NCI-H128 (cell line): Measurements from ENCODE around the gene FATE1.

Experiments used
- DNase-seq: peaks from one replicate; lab custom pipeline; 2025; ENCODE audit not compliant: unreplicated experiment; lab: John Stamatoyannopoulos, UW

The FATE1 gene

DNA sequence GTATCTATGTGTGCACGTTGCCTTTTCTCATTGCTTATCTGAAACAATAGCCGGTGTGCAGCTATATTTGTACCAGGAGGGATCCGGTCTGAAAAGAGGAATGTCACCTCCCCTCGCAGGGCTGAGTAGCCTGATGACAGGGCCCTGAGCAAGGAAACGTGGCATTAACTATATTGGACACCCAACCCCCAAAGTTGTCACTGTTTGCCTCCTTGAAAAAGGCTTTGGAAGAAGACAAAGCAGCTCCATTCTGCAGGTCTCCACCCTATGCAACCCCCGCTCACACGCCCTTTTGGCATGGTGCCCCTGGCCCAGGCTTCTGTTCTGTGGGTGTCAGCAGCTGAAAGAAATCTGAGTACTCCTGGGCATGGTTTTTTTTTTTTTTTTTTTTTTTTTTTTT is 12.3 kb upstream of the FATE1 start:
- DNase-seq, result no peak

- no peak for DNase-seq
Observed at GRCh38 chrX:151704041-151704663, 11.7 kb upstream of the FATE1 start.

DNA sequence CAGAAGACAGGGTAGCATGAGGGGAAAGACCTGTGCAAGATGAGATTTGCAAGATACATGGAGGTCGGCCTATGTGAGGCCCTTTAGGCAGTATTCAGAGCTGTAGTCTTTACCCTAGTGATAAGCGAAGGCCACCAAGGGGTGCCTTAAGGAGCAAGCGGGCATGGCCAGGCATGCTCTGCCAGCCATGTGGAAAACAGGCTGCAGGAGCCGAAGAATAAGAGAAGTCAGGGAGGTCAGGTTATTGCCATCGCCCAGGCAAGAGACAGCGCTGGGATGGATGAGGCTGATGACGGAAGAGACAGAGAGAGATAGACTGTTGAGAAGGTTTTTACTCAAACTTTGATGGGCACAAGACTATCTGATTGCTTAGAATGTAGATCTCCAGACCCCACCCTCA is 7.0 kb upstream of the FATE1 start:
- no peak for DNase-seq

GRCh38 chrX:151710457-151710856 is 5.4 kb upstream of the FATE1 start:
- no peak for DNase-seq

DNA sequence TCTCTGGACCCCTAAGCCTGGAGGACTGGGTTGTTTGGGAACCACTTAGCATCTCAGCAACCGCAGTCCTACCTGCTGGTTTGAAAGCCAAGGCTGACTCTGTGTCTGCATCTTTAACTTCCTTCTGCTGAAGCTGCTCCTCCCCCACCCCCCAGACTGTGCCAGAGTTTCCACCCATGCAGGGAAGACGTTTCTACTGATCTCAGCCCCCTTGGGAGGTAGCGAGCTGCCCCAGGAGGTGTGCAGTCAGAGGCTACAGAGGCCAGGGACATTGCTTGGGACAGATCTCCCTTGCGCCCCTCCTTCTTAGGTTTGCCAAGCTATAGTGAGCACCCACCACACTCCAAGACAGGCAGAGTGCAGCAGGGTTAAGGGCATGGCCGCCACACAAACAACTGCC is 4.7 kb upstream of the FATE1 start:
- DNase-seq, result no peak

- DNase-seq, result no peak
Observed at GRCh38 chrX:151711787-151712186, 4.0 kb upstream of the FATE1 start.

DNA sequence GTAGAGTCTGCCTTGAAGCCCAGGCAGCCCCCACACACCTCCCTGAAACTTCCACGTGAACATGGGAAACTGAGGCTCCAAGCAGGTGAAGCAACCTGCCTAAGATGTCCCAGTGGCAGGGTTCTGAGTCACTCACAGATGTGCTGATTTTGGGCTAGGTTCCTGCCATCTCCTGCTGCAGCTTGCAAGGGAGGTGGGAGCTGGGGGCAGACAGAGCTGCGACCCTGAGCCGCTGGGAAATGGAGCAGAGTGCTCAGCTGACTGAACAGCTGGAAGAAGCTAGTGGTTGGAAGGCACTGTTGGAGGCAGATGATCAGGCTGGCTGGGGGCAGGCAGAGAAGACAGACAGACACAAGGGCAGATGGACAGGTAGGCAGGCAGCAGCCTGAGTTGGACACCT is 3.6 kb upstream of the FATE1 start:
- DNase-seq, result no peak

DNA sequence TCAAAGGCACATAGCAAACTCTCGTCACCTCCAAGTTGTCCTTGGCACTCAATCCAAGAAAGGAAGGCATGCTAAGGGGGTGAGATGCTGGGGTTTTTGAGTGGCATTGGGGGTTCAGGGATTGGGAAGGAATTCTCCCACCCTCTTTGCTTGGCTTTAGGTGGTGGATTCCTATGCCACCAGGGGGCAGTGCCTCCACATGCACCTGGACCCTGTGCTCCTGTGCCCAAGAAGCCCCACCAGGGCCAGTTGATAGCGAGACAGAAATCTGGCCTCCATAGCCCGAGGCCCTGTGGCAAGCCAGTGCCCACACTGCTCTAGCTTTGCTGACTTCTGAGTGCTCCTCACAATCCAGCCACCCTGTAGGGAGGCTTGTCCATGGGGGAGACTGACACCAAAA is 2.0 kb upstream of the FATE1 start:
- no peak for DNase-seq

- DNase-seq, result no peak
Observed at GRCh38 chrX:151714362-151714761, 1.5 kb upstream of the FATE1 start.

DNA sequence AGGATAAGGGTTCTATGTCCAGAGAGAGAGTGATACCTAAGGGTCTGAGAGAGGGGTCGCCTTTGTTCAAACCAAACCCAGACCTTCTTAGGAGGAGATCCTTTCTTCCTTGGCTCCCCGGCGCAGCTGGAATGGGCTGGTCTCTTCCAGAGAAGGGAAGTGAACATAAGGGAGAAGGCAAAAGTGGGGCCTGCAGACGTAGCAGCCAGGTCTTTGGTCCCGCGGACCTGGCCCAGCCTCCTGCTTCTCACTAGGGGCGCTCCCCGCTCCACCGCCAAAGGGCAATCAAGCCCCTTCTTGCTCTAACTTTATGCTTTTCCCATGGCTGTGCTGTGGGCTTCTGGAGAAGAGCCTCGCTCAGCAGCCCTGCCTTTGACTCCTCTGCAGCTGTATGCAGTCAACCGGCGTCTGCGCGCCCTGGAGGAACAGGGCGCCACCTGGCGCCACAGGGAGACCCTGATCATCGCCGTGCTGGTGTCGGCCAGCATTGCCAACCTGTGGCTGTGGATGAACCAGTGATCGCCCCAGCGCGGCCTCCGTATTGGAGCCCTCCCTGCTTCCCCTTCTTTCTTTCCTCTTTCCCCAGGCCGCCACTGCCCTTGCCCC is 6.5 kb downstream of the FATE1 start:
- DNase-seq, result no peak

DNA sequence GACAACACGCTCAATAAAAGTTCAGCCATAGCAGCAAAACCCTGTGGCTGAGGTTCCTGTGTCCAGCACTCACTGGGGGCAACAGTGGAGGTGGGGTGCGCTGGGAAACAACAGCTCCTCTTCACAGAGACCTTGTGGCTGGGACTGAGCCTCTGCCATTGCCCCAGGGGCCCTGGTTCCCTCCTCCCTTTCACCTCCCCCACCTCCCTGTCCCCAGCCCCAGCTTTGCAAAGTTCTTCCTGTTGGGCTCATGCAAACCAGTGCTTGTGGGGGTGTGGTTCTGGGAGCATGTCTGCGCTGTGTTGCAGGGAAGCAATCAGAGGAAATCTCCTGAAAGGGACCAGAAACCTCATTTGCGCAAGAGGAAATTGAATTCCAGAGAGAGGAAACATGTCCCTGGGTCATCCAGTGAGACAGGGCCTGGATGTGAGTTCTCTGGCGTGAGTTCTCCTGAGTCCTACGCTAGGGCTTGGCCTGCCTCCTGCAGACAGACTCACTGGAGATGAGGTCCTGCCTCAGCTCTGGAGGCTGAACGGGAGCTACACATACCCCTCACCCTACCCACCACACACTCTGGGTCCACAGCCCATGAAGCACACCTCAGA is 7.4 kb downstream of the FATE1 start:
- DNase-seq, result no peak

DNA sequence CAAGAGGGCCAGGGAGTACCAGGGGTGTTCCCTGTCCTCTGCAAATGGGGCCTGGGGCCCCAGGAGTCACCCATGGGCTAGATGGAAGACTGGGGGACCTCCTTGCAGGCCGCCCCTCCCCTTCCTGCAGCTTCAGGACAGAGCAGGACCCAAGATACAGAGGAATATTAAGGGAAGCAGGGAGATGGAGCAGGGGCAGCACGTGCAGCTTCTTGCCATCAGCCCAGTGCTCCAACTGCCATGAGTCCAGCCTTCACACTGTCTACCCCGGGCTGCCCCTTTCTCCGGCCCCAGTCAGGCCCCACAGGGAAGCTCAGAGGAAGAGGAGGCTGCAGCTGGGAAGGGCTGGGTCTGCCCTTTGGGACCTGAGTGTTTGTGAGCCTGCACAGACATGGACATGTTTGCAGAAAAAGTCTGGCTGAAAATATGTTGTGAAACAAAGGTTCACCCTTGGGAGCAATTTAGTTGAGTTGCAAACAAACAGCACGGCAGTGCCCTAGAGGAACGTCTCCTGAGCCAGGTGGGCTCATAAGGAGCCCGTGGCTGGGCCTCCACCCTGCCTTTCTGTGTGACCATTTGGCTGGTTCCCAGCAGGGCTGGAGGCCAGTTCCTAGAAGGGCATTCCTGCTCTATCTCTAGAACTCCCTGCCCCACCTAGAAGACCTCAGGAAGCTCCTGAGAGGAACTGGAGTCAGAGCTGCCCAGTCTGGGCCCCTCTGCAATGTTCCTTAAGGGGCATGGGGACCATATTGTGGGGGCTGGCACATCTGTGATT is 8.9 kb downstream of the FATE1 start:
- DNase-seq, result no peak

GRCh38 chrX:151725338-151725614 is 9.4 kb downstream of the FATE1 start:
- DNase-seq, result no peak

- DNase-seq, result no peak
Observed at GRCh38 chrX:151726751-151727150, 10.9 kb downstream of the FATE1 start.

GRCh38 chrX:151727346-151727745 is 11.5 kb downstream of the FATE1 start:
- no peak for DNase-seq

GRCh38 chrX:151729056-151729725 is 13.4 kb downstream of the FATE1 start:
- DNase-seq, result no peak

- no peak for DNase-seq
Observed at GRCh38 chrX:151734446-151734845, 18.6 kb downstream of the FATE1 start, which contains the start of gene CNGA2. Gene CNGA2 (plus strand): TSS chrX:151734746. CDS start chrX:151738484, 3,738 bp downstream.

- no peak for DNase-seq
Observed at GRCh38 chrX:151735219-151735618, 19.4 kb downstream of the FATE1 start.

DNA sequence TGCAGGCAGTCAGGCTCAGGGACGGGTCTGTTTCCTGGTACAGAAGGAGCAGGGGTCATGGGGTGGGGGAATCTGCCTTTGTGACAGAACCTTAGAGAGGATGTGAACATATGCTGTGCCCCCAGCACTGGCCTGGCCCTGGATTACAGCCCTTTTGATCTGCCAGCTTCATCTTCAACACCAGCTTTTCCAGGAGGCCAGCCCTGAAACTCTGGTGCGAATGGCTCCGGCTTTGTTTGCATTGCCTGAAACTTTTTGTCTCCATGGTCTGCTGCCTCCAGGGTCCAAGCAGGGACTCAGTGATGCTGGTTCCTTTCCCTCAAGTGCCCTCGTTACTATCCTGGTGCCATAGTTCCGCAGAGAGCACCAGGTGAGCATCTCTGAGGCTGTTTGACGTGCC is 20.9 kb downstream of the FATE1 start:
- no peak for DNase-seq

GRCh38 chrX:151737494-151737893 is 21.7 kb downstream of the FATE1 start:
- no peak for DNase-seq

- no peak for DNase-seq
Observed at GRCh38 chrX:151738751-151739150, 22.9 kb downstream of the FATE1 start.

DNA sequence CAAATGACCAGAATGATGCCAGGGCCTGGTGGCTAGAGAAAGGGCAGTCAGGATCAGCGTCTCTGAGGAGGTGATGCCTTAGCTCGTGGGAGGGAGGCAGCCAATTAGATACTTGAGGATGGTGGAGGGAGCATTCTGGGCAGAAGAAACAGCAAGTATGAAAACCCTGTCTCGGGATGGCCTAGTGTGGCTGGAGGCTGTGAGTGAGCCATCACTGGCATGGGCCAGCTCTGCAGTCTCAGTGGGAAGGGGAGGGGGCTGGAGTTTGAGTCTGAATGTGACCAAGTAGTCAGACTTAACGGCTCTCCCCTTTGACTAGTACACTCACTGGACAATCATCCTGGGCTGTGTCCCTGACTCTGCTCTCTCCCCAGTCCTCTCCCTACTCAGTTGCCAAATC is 25.8 kb downstream of the FATE1 start:
- DNase-seq, result no peak
